GM19328 (cell line): Measurements from ENCODE around the gene HK1.

Experiments used
- ATAC-seq: cut with Tn5 transposase; IDR thresholded peaks from one replicate; pipeline ENCODE4 v1.9.1; 2021; ENCODE audit warnings: mild to moderate bottlenecking, moderate library complexity; ENCODE audit not compliant: unreplicated experiment

HK1 gene

DNA sequence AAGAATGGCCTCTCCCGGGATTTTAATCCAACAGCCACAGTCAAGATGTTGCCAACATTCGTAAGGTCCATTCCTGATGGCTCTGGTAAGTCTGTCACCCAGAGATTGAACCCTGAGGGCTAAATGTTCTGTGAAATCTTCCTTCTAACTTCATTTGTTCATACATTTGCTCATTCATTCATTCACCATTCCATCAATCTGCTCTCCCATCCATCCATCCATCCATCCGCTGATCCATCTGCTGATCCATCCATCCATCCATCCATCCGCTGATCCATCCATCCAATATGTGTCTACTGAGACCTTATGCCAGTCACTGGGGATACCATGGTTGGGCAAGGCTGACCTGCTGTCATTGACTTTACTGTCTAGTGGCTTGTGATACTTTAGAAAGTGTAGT lies 65.6 kb downstream of the HK1 start:
- ATAC-seq, result no peak

DNA sequence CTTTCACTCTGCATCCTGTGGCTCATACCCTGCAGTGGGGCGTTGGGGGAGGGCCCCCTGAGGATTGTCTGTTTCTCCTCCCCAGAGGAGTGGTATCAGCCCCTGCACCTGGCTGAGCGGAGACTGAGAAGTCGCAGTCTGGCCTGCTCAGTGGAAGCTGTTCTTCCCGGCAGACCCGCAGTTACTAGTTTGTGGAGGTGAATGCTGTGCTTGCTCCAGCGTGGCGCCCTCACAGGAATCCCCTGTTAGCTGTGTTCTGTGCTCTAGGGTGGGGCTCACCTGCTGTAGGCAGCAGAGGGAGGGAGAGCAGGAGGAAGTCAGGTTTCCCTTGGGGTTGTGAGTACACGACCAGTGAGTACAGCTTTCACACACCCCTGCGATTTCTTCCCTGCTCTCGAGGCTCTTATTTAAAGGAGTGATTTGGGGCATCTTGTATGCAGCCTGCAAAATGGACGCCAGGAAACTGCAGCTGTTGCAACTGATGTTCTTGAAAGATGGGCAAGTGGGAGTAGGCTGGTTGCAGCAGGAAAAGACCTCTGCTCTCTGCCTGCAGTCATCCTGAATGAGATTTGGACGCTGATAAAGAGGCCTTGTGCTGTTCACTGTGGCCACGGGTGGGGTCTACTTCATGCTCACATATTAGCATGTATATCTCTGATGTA lies 66.4 kb downstream of the HK1 start:
- ATAC-seq, result peak; percentile 59

DNA sequence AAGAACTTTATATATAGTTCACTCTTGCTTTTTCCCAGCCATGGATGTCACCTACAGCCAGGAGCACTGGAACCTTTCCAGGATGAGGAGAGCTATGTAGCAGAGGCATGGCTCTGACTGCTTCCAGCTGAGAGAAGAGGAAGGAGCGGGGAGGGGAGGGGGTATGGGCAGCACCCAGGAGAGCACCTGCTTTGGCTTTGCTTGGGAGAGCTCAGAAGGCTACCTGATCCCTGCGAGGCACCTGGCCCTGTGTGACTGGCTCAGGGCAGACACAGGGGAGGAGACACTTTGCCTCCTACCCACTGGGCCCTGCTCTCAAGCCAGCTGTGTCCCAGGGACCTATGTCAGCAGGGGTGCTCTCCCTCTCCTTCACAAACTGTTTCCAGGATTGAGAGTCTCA lies 67.1 kb downstream of the HK1 start:
- ATAC-seq, result no peak

DNA sequence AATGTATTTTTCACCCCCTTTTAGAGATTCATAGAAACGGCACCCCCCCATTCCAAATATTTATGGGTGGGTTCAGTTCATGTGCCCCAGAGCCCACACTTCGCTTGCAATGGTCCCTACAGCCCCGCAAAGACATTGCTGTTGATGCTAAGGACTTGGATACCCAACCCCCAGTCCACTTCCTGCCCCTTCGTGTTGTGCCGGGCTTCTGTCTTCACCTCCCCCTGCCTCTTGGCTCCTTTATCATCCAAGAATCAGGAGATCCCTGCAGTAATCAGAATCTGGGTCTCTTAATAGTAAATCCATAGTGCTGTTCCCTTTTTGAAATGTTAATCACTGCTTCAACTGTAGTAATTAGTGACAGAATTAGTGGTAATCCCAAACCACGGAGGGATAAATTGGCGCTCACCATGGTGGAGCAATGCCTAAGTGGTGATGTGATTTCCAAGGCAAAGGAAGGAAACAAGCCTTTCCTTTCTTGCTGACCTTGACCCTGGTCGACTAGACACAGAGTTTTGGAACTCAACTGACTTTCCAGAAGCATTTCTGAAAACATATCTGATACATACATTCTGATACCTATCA lies 67.7 kb downstream of the HK1 start:
- ATAC-seq, result no peak

- no peak for ATAC-seq
Observed at GRCh38 chr10:69346776-69347175, 68.5 kb downstream of the HK1 start.

GRCh38 chr10:69348816-69349541 lies 70.7 kb downstream of the HK1 start:
- ATAC-seq, result no peak

DNA sequence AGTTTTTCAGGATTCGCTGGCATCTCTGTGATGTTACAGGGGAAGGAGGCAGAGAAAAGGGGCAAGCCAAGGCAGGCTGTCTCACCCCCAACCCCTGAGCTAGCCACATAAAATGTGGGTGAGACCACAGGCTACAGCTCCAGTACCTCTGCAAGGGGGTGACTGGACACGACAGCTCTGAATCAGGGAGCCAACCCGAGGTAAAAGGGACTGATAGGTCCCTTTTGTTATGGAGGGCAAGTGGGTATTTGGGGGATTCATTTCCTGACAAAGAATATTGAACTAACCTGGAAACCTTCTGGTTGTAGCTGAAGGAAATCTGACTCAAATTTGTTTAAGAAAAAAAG lies 71.2 kb downstream of the HK1 start:
- ATAC-seq, result no peak

DNA sequence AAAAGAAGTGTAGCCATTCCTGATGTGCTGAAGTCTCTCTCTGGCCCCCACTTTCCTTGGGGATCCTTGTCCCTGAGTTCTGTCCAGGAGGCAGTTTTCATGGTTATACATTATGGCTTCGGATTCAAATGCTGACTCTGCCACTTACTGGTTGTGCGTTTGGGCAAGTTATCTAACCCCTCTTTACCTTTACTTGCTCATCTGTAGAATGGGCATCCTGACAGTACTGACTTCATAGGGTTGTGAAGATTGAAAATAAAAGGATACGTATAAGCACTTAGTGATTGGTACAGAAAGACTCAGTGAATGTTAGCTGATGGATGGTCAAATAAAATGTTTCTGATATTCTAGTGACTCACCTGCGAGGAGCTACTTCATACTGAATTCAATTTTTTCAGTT lies 73.3 kb downstream of the HK1 start:
- ATAC-seq, result no peak

- no peak for ATAC-seq
Observed at GRCh38 chr10:69352569-69353264, 74.4 kb downstream of the HK1 start.

- ATAC-seq, result no peak
Observed at GRCh38 chr10:69353977-69354635, 75.8 kb downstream of the HK1 start.

- no peak for ATAC-seq
Observed at GRCh38 chr10:69356187-69356586, 77.9 kb downstream of the HK1 start.

- ATAC-seq, result no peak
Observed at GRCh38 chr10:69358148-69358795, 80.0 kb downstream of the HK1 start.

DNA sequence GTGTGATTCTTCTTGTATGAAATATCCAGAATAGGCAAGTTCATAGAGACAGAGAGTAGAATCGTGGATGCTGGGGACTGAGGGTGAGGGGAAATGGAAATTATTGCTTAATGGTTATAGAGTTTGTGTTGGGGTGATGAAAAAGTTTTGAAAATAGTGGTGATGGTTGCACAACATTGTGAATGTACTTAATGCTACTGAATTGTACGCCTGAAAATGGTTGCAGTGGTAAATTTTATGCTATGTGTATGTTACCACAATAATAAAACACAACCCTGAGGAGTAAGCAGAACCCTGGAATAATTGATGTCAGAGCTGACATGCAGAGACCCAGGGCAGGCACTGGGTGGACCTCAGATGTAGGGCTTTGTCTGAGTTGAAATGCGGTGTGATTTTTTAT lies 80.9 kb downstream of the HK1 start:
- ATAC-seq, result no peak

- no peak for ATAC-seq
Observed at GRCh38 chr10:69359594-69359993, 81.3 kb downstream of the HK1 start.

DNA sequence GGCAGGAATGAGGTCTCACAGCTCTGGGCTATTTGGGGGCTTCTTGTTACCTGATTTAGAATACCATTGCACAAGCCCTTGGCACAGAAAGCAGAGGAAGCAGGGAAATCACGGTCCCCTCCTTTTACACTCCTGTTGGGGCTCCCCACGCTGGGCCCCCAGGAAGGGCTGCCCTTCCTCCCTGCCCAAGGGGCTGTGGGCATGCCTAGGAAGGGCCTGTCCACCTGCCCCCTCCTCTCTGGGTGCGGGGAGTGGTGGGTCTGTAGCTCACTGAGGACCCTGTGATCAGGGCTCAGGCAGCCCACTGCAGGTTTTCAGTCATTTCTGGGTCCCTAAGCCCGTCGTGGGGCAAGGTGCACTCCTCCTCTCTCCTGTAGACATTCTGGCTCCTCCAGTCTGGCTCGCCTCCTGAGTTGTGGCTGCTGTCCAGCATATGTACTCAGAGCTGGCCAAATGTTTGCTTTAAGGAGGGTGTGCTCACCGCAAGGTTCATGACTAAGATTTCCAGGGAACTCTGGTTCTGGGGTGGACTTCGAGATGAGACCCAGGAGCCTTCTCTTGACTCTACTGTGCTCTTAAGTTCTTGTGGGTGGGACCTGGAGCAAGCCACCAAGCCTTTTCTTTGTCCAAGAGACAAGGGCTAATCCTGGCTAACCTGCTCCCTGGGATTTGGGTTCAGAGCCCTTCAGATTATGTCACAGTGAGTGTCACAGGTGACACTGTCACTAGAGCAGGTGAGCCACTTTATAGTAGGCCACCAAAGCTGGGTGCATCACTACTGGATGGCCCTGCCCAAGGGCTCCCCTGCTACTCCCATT lies 82.4 kb downstream of the HK1 start:
- no peak for ATAC-seq

GRCh38 chr10:69361303-69361614 lies 83.0 kb downstream of the HK1 start:
- ATAC-seq, result no peak

DNA sequence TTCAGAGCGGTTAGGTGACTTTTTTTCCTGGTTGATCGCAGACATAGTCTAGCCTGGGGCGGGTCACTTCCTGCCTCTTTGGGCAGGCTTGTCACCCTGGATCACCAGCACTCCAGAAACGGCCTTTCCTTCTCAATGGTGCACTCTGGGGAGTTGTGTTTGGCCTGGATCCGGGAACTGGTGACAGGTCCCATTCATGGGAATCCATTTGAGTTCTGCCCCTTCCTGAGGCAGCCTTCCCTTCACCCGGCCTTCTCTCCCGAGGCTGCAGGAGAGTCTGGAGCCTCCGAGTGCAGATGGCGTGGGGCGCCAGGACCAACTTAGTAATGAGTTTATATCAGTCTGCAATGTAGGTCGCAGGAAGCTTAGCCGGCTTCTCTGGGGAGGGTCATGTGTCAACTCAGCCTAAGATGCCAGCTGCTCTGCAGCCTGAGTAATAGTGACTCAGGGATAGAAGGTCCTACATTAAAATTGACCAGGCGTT lies 84.2 kb downstream of the HK1 start:
- ATAC-seq, result no peak

- ATAC-seq, result no peak
Observed at GRCh38 chr10:69363666-69364065, 85.4 kb downstream of the HK1 start.

- ATAC-seq, result no peak
Observed at GRCh38 chr10:69364232-69364940, 86.1 kb downstream of the HK1 start.
